Brain microvascular endothelial cell (primary cell): Measurements from ENCODE around the gene MED12L.
A peak's percentile ranks its signal among the peaks of the same experiment; 100 is the strongest.

Experiments used
- DNase-seq: peaks from one replicate; pipeline ENCODE4 v3.0.0-alpha.2; 2020
- H3K27ac ChIP-seq: fragments of 250-450 bp; sonication (Bioruptor Pico); 2 replicates; pipeline ENCODE4 v1.5.1; 2020; ENCODE audit warnings: mild to moderate bottlenecking, moderate library complexity
- H3K27me3 ChIP-seq: fragments of 250-450 bp; sonication (Bioruptor Pico); replicated peaks from 2 replicates; pipeline ENCODE4 v1.5.1; 2020; ENCODE audit warnings: mild to moderate bottlenecking
- H3K36me3 ChIP-seq: fragments of 250-450 bp; sonication (Bioruptor Pico); replicated peaks from 2 replicates; pipeline ENCODE4 v1.5.1; 2020; ENCODE audit warnings: mild to moderate bottlenecking
- H3K4me3 ChIP-seq: 2 replicates; pipeline ENCODE4 v1.5.1; 2011; ENCODE audit warnings: low read depth, mild to moderate bottlenecking, control low read depth, low read length, moderate library complexity
- in situ Hi-C: cut with HindIII; loops from 2 replicates; pipeline ENCODE4 v1.10.0; 2017; ENCODE audit warnings: low sequenced_read_pairs, low pct_ligation_motif_present
- TF ChIP-seq, protein P1 (sequence below): IDR thresholded peaks from 2 replicates; pipeline ENCODE4 v1.5.1; 2011; ENCODE audit warnings: low read depth, mild to moderate bottlenecking, moderate library complexity, low read length, control low read depth, inconsistent platforms; ENCODE audit errors: missing control alignments

Gene MED12L

GRCh38 chr3:151377768-151378385 lies 292.4 kb downstream of the MED12L start:
- H3K27ac ChIP-seq, result no peak overlapping the region
- in situ Hi-C loops, result no loop called here
- TF ChIP-seq, protein P1, sequence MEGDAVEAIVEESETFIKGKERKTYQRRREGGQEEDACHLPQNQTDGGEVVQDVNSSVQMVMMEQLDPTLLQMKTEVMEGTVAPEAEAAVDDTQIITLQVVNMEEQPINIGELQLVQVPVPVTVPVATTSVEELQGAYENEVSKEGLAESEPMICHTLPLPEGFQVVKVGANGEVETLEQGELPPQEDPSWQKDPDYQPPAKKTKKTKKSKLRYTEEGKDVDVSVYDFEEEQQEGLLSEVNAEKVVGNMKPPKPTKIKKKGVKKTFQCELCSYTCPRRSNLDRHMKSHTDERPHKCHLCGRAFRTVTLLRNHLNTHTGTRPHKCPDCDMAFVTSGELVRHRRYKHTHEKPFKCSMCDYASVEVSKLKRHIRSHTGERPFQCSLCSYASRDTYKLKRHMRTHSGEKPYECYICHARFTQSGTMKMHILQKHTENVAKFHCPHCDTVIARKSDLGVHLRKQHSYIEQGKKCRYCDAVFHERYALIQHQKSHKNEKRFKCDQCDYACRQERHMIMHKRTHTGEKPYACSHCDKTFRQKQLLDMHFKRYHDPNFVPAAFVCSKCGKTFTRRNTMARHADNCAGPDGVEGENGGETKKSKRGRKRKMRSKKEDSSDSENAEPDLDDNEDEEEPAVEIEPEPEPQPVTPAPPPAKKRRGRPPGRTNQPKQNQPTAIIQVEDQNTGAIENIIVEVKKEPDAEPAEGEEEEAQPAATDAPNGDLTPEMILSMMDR, result no peak
- no peak for DNase-seq
- H3K4me3 ChIP-seq, result no peak overlapping the region
- no peaks in the 10 kb centered on the region for H3K27me3 ChIP-seq
- H3K36me3 ChIP-seq, result no peaks in the 10 kb centered on the region

- H3K27me3 ChIP-seq, result no peaks in the 10 kb centered on the region
- in situ Hi-C loops, result no loop called here
- H3K27ac ChIP-seq, result no peak overlapping the region
- TF ChIP-seq, protein P1, result peak; percentile 94
- DNase-seq, result peak; percentile 33
- no peaks in the 10 kb centered on the region for H3K36me3 ChIP-seq
- H3K4me3 ChIP-seq, result no peak overlapping the region
These were observed 293.7 kb downstream of the MED12L start for GRCh38 chr3:151379083-151379734.

- in situ Hi-C loops, result no loop called here
- Histone ChIP-seq H3K36me3 (no peaks in the 10 kb centered on the region), H3K27ac (no peak overlapping the region), H3K27me3 (no peaks in the 10 kb centered on the region), H3K4me3 (no peak overlapping the region)
- TF ChIP-seq, protein P1, result no peak
- no peak for DNase-seq
These were observed 297.2 kb downstream of the MED12L start for GRCh38 chr3:151382671-151383070.

DNA sequence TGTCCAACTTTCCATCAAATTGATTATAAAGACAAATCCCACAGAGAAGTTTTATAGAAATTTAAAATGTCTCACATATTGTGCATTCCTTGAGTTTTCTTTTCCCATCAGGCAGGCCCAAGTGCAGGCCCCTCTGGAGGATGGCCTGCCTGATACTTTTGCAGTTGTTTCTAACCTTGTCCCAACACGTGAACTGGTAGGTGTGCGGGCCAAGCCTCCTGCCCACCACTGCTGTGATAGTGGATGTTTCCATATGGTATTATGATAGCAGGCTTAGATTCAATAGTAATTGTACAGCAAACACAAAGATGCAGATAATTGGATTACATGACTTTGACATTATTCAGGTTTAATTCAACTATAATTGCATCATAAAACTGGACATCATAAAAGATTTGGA lies 297.6 kb downstream of the MED12L start:
- no peaks in the 10 kb centered on the region for H3K27me3 ChIP-seq
- H3K27ac ChIP-seq, result no peak overlapping the region
- no peaks in the 10 kb centered on the region for H3K36me3 ChIP-seq
- H3K4me3 ChIP-seq, result no peak overlapping the region
- no peak for DNase-seq
- in situ Hi-C loops, result no loop called here
- TF ChIP-seq, protein P1, result no peak

- H3K4me3 ChIP-seq, result no peak overlapping the region
- in situ Hi-C loops, result no loop called here
These were observed 298.5 kb downstream of the MED12L start for GRCh38 chr3:151383956-151384355.

More at GRCh38 chr3:151383956-151384355, 298.5 kb downstream of the MED12L start:
- Histone ChIP-seq H3K27me3 (no peaks in the 10 kb centered on the region), H3K36me3 (no peaks in the 10 kb centered on the region), H3K27ac (no peak overlapping the region)
- DNase-seq, result no peak
- TF ChIP-seq, protein P1, result no peak
